Measurements from ENCODE around the gene IQCM.
"Not testable (repeated sequence)": the region's sequence is repeated elsewhere in the genome, so short reads cannot be mapped to it uniquely, and the experiment has no call there.

The IQCM gene

GRCh38 chr4:149465955-149466354 lies 349.7 kb downstream of the IQCM start:
- DNase-seq (ENCODE audit: low read depth in 2 of 2) = no peak

- DNase-seq (ENCODE audit: low read depth in 2 of 2) = no peak
Measured at GRCh38 chr4:149443537-149443936, 372.1 kb downstream of the IQCM start.

- no peak for DNase-seq (ENCODE audit: low read depth in 2 of 2)
Measured at GRCh38 chr4:149441338-149441737, 374.3 kb downstream of the IQCM start.

GRCh38 chr4:149426461-149426860 lies 389.2 kb downstream of the IQCM start:
- DNase-seq (ENCODE audit: low read depth in 2 of 2) = no peak

GRCh38 chr4:149409555-149409962 lies 406.1 kb downstream of the IQCM start:
- DNase-seq (ENCODE audit: low read depth in 2 of 2) = no peak

- DNase-seq (ENCODE audit: low read depth in 2 of 2) = peak in 1 of 2 experiments; percentile 17
Measured at GRCh38 chr4:149409146-149409545, 406.5 kb downstream of the IQCM start.

GRCh38 chr4:149404143-149404542 lies 411.5 kb downstream of the IQCM start:
- no peak for DNase-seq (ENCODE audit: low read depth in 2 of 2)

- DNase-seq (ENCODE audit: low read depth in 2 of 2) = no peak
Measured at GRCh38 chr4:149403081-149403480, 412.6 kb downstream of the IQCM start.

GRCh38 chr4:149398993-149399392 lies 416.6 kb downstream of the IQCM start:
- DNase-seq (ENCODE audit: low read depth in 2 of 2) = no peak

GRCh38 chr4:149370785-149371420 lies 444.7 kb downstream of the IQCM start:
- DNase-seq (ENCODE audit: low read depth in 2 of 2) = peak; percentile 8 to 18

- DNase-seq (ENCODE audit: low read depth in 2 of 2) = no peak
Measured at GRCh38 chr4:149370002-149370401, 445.6 kb downstream of the IQCM start.

GRCh38 chr4:149353241-149353640 lies 462.4 kb downstream of the IQCM start:
- DNase-seq (ENCODE audit: low read depth in 2 of 2) = no peak

- no peak for DNase-seq (ENCODE audit: low read depth in 2 of 2)
Measured at GRCh38 chr4:149349541-149349940, 466.1 kb downstream of the IQCM start.

GRCh38 chr4:149347139-149347538 lies 468.5 kb downstream of the IQCM start:
- DNase-seq (ENCODE audit: low read depth in 2 of 2) = no peak

GRCh38 chr4:149345424-149345823 lies 470.2 kb downstream of the IQCM start:
- DNase-seq (ENCODE audit: low read depth in 2 of 2) = no peak

- peak in 1 of 2 experiments; percentile 0 for DNase-seq (ENCODE audit: low read depth in 2 of 2)
Measured at GRCh38 chr4:149344436-149344835, 471.2 kb downstream of the IQCM start.

- no peak for DNase-seq (ENCODE audit: low read depth in 2 of 2)
Measured at GRCh38 chr4:149343614-149344013, 472.0 kb downstream of the IQCM start.

GRCh38 chr4:149341117-149341516 lies 474.5 kb downstream of the IQCM start:
- not testable (repeated sequence) for DNase-seq (ENCODE audit: low read depth in 2 of 2)

GRCh38 chr4:149328161-149328560 lies 487.5 kb downstream of the IQCM start:
- no peak for DNase-seq (ENCODE audit: low read depth in 2 of 2)

GRCh38 chr4:149322203-149322602 lies 493.4 kb downstream of the IQCM start:
- DNase-seq (ENCODE audit: low read depth in 2 of 2) = no peak

- DNase-seq (ENCODE audit: low read depth in 2 of 2) = no peak
Measured at GRCh38 chr4:149321438-149321837, 494.2 kb downstream of the IQCM start.

- no peak for DNase-seq (ENCODE audit: low read depth in 2 of 2)
Measured at GRCh38 chr4:149311076-149311475, 504.6 kb downstream of the IQCM start.

- DNase-seq (ENCODE audit: low read depth in 2 of 2) = no peak
Measured at GRCh38 chr4:149306537-149306936, 509.1 kb downstream of the IQCM start.
